K562 (cell line): ENCODE measurements around the gene ALOX12B. TPM values are rescaled to one million over a fixed set of nuclear protein-coding genes. Genes with fewer than 3 reads are reported as not detected.

Source experiments
- ATAC-seq: fragments of 200-7000 bp; cut with Tn5 transposase; 3 replicates; pipeline ENCODE4 v1.9.1; 2020; ENCODE audit warnings: moderate library complexity
- BruUV-seq: library from RNA; stranded (reverse); fragments of 400-500 nt; replicated peaks from 2 replicates; lab custom pipeline; 2021; lab: Mats Ljungman, UMichigan
- CTCF ChIA-PET: fragments of 300-600 bp; formaldehyde crosslinking; extraction: SDS; loops from one replicate; lab custom pipeline; 2021; ENCODE audit warnings: low intra/inter-chr PET ratio; lab: Yijun Ruan, JAX
- POLR2A ChIA-PET: fragments of 300-600, 350-650 bp; sonication (Branson Sonifier 250); formaldehyde crosslinking; extraction: SDS; loops from one replicate; lab custom pipeline; 2021; ENCODE audit warnings: antibody characterized with exemption, inconsistent platforms; lab: Yijun Ruan, JAX
- DNase-seq, 4 experiments: peaks; one replicate each; pipeline versions ENCODE4 v3.0.0 to v3.0.0-alpha.2; 2011 to 2018; ENCODE audit warnings: low spot score in 3 of 4, mixed read lengths in 3 of 4; ENCODE audit errors: extremely low read depth in 1 of 4
- FAIRE-seq: peaks from 2 replicates; lab custom pipeline; 2011; peaks lifted over from hg19 to GRCh38; lab: Jason Lieb, UNC
- H2AFZ ChIP-seq: 2 replicates; pipeline ENCODE4 v1.6.0; 2011; ENCODE audit warnings: low read depth, low read length, control low read depth, inconsistent platforms
- H3K27ac ChIP-seq: fragments of 200-600 bp; 3 replicates; pipeline ENCODE4 v1.8.0; 2011; ENCODE audit warnings: low read depth, mild to moderate bottlenecking, control low read depth, inconsistent platforms, low read length, moderate library complexity, mixed read lengths; ENCODE audit errors: extremely low read depth
- H3K27me3 ChIP-seq, 2 experiments: fragments of 300-600 bp in 1 of 2; 2 replicates in 1 of 2; 3 replicates in 1 of 2; pipeline versions ENCODE4 v1.6.0 to v1.8.0; 2011; ENCODE audit warnings: inconsistent platforms in 2 of 2, low read length in 2 of 2, mild to moderate bottlenecking in 1 of 2, mixed read lengths in 1 of 2, moderate library complexity in 1 of 2; ENCODE audit not compliant: control insufficient read depth in 2 of 2, insufficient read depth in 2 of 2
- H3K36me3 ChIP-seq: fragments of 300-600 bp; 3 replicates; pipeline ENCODE4 v1.8.0; 2011; ENCODE audit warnings: mild to moderate bottlenecking, low read length, inconsistent platforms; ENCODE audit not compliant: control insufficient read depth, insufficient read depth
- H3K4me1 ChIP-seq, 2 experiments: fragments of 200-600 bp in 1 of 2; replicated peaks in 1 of 2; 2 replicates in 1 of 2; 3 replicates in 1 of 2; pipeline versions ENCODE4 v1.5.1 to v1.8.0; 2011; ENCODE audit warnings: inconsistent platforms in 2 of 2, low read length in 2 of 2, mild to moderate bottlenecking in 1 of 2, mixed read lengths in 1 of 2, moderate library complexity in 1 of 2; ENCODE audit not compliant: control insufficient read depth in 2 of 2, insufficient read depth in 2 of 2
- H3K4me2 ChIP-seq: 2 replicates; pipeline ENCODE4 v1.6.1; 2011; ENCODE audit warnings: low read length, control low read depth, inconsistent platforms, mixed read lengths; ENCODE audit not compliant: insufficient read depth
- H3K4me3 ChIP-seq: fragments of 200-600 bp; sonication (generic), shearing (Covaris generic); 2 replicates; pipeline ENCODE4 v1.5.1; 2016; ENCODE audit warnings: control low read depth, inconsistent platforms
- H3K79me2 ChIP-seq: fragments of 200-600 bp; 3 replicates; pipeline ENCODE4 v1.8.0; 2011; ENCODE audit warnings: low read length, inconsistent platforms; ENCODE audit not compliant: control insufficient read depth, insufficient read depth
- H3K9ac ChIP-seq, 2 experiments: 2 replicates each; pipeline versions ENCODE4 v1.6.0 to v1.6.1; 2011; ENCODE audit warnings: low read depth in 2 of 2, low read length in 2 of 2, control low read depth in 1 of 2, inconsistent platforms in 1 of 2, mild to moderate bottlenecking in 1 of 2, mixed read lengths in 1 of 2; ENCODE audit not compliant: insufficient read depth in 1 of 2
- H3K9me1 ChIP-seq: one replicate; pipeline ENCODE4 v1.6.0; 2011; ENCODE audit warnings: inconsistent platforms, mild to moderate bottlenecking, low read length, moderate library complexity; ENCODE audit not compliant: control insufficient read depth, insufficient read depth
- H3K9me3 ChIP-seq: replicated peaks from 2 replicates; pipeline ENCODE4 v1.5.1; 2011; ENCODE audit warnings: low read depth, low read length, inconsistent platforms; ENCODE audit not compliant: control insufficient read depth, insufficient read depth
- H4K20me1 ChIP-seq: replicated peaks from 2 replicates; pipeline ENCODE4 v1.6.1; 2011; ENCODE audit warnings: low read length, inconsistent platforms, mixed read lengths; ENCODE audit not compliant: control insufficient read depth, insufficient read depth
- ARNT ChIP-seq, 2 experiments: fragments of 450-650 bp; IDR thresholded peaks; 2 replicates each; pipeline ENCODE4 v1.6.1; 2016; ENCODE audit warnings: mild to moderate bottlenecking in 1 of 2
- BCOR ChIP-seq: fragments of 450-650 bp; IDR thresholded peaks from 2 replicates; pipeline ENCODE4 v1.6.1; 2016
- CBX3 ChIP-seq, 2 experiments: IDR thresholded peaks; 1 replicate in 1 of 2; 2 replicates in 1 of 2; pipeline ENCODE4 v1.6.1; 2012; ENCODE audit warnings: inconsistent platforms in 2 of 2, low read length in 2 of 2, borderline replicate concordance in 1 of 2, control low read depth in 1 of 2
- CHD1 ChIP-seq: fragments of 200-600 bp; sonication (generic); IDR thresholded peaks from one replicate; pipeline ENCODE4 v1.6.1; 2012; ENCODE audit warnings: mild to moderate bottlenecking, moderate library complexity, low read length, inconsistent platforms
- EWSR1 ChIP-seq: fragments of 450-650 bp; IDR thresholded peaks from 2 replicates; pipeline ENCODE4 v1.6.1; 2018; ENCODE audit warnings: borderline replicate concordance, mild to moderate bottlenecking, low read depth, moderate library complexity; ENCODE audit not compliant: partially characterized antibody
- FOXJ2 ChIP-seq: fragments of 200-800 bp; sonication (Bioruptor generic); IDR thresholded peaks from 2 replicates; pipeline ENCODE4 v1.6.1; 2016; ENCODE audit warnings: missing genetic modification characterization, missing compliant biosample characterization
- HSF4 ChIP-seq: fragments of 250-450 bp; sonication (Bioruptor Pico); IDR thresholded peaks from 2 replicates; pipeline ENCODE4 v2.1.2; 2022; ENCODE audit warnings: mild to moderate bottlenecking, moderate library complexity, borderline replicate concordance
- ILF3 ChIP-seq: fragments of 450-650 bp; IDR thresholded peaks from 2 replicates; pipeline ENCODE4 v1.6.1; 2018; ENCODE audit warnings: antibody characterized with exemption, mild to moderate bottlenecking, moderate library complexity, borderline replicate concordance
- LEF1 ChIP-seq: fragments of 450-650 bp; IDR thresholded peaks from 2 replicates; pipeline ENCODE4 v1.6.1; 2016; ENCODE audit warnings: mild to moderate bottlenecking
- PHB ChIP-seq: fragments of 250-450 bp; sonication (Bioruptor Pico); IDR thresholded peaks from 2 replicates; pipeline ENCODE4 v1.5.0; 2021
- TCF3 ChIP-seq: sonication (generic); formaldehyde crosslinking; IDR thresholded peaks from 2 replicates; pipeline ENCODE4 v1.4.0; 2020; ENCODE audit warnings: mild to moderate bottlenecking, missing genetic modification reagents
- XRCC4 ChIP-seq: IDR thresholded peaks from one replicate; pipeline ENCODE4 v1.6.1; 2011; ENCODE audit not compliant: insufficient read depth, insufficient read length; ENCODE audit errors: extremely low read depth
- WGBS: fragments of 100-300 bp; shearing (Covaris generic); methylation state at CpG from one replicate; pipeline ENCODE4 v1.1.6; 2016; ENCODE audit warnings: low coverage, mixed read lengths; ENCODE audit not compliant: insufficient coverage; ENCODE audit errors: missing lambda C conversion rate; 5-methylcytosine and 5-hydroxymethylcytosine counted together
- in situ Hi-C: fragments of 300-500 bp; cut with MboI; formaldehyde crosslinking; loops from 4 replicates; pipeline ENCODE4 v1.15.0; 2018; ENCODE audit warnings: inconsistent platforms, mixed read lengths
- intact Hi-C: fragments of 100-400 bp; cut with micrococcal nuclease; formaldehyde crosslinking; loops from 2 replicates; pipeline ENCODE4 v1.14.2; 2022
- polyA plus RNA-seq, 8 experiments: library from polyadenylated mRNA; depleted of rRNA in 4 of 8; stranded (reverse) in 5 of 8; unstranded in 3 of 8; fragments of >200 nt; fragmentation: Nextera tagmentation in 2 of 8; fragmentation: Illumina TruSeq in 1 of 8; extraction: Ambion mirVana in 2 of 8; extraction: Trizol in 1 of 8; gene quantifications; 2 replicates each; pipeline versions ENCODE4 v1.2.1 to v1.2.3, GENCODE V29; 2011 to 2014; ENCODE audit warnings: inconsistent platforms in 1 of 8, missing spikeins in 1 of 8
- total RNA-seq, 7 experiments: library from RNA; depleted of rRNA in 6 of 7; stranded (reverse); fragments of >200 nt in 6 of 7; fragmentation: Illumina TruSeq in 2 of 7; extraction: Trizol in 2 of 7; gene quantifications; 2 replicates each; pipeline versions ENCODE4 v1.2.1 to v1.2.3, GENCODE V29; 2011 to 2021; ENCODE audit warnings: low replicate concordance in 1 of 7
- TF ChIP-seq, protein P1 (sequence below): fragments of 250-450 bp; sonication (Bioruptor Pico); IDR thresholded peaks from 2 replicates; pipeline ENCODE4 v1.5.0; 2021
- TF ChIP-seq, protein P2 (sequence below), 2 experiments: fragments of 450-650 bp; IDR thresholded peaks; 2 replicates each; pipeline ENCODE4 v1.6.1; 2016; ENCODE audit warnings: mild to moderate bottlenecking in 2 of 2, borderline replicate concordance in 1 of 2, low read depth in 1 of 2, moderate library complexity in 1 of 2

ALOX12B gene
- total and polyA plus RNA-seq, 9 of the 15 experiments (the other 6 are each of a cell fraction or from before 2014, with no cell fraction given) = not detected

DNA sequence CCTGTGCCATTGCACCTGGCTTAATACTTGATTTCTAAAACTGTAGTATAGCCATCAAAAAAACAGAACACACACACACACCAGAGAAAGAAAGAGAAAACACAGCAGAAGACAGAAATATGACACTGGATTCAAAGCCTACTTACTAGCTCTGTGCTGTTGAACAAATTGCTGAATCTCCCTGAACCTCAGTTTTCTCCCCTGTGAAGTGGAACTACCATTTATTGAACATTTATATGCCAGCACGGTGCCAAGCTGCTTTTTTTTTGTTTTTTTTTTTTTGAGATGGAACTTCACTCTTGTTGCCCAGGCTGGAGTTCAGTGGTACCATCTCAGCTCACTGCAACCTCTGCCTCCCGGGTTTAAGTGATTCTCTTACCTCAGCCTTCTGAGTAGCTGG lies 13.2 kb upstream of the ALOX12B start:
- FAIRE-seq = no peak
- ATAC-seq = no peak
- H2AFZ ChIP-seq = no peak overlapping the region
- WGBS = 35% methylated on average over 2 of the region's 2 CpGs
- DNase-seq = no peak
- H3K9ac ChIP-seq = no peak overlapping the region
- H3K9me1 ChIP-seq = no peaks in the 10 kb centered on the region
- H3K9me3 ChIP-seq = no peaks in the 10 kb centered on the region
- peaks cover 0 to under 1% of the 10 kb centered on the region in 2 experiments; a peak in 2 of 5 replicates for H3K4me1 ChIP-seq
- BruUV-seq = no TSS peak
- no peaks in the 10 kb centered on the region for H3K27me3 ChIP-seq
- CTCF ChIA-PET = no interaction called here
- no peaks in the 10 kb centered on the region for H3K79me2 ChIP-seq
- H3K36me3 ChIP-seq = no peaks in the 10 kb centered on the region
- intact Hi-C loops (no loop called here), in situ Hi-C loops (no loop called here)
- H4K20me1 ChIP-seq = no peaks in the 10 kb centered on the region
- H3K4me2 ChIP-seq = no peak overlapping the region
- POLR2A ChIA-PET = interaction anchor here (0.9 kb wide), 1 partner anchor 9 kb away, joined by 6 read pairs; no protein-coding TSS in a partner anchor
- no peak overlapping the region for H3K27ac ChIP-seq
- H3K4me3 ChIP-seq = no peak overlapping the region
- TF ChIP-seq LEF1 (no peak), PHB (CRISPR knock-in tag) (no peak), TCF3 (CRISPR knock-in tag) (no peak), CHD1 (no peak), HSF4 (no peak), ARNT (IDR thresholded peaks at IDR 0.05) (no peak), FOXJ2 (tag) (no peak), XRCC4 (no peak), CBX3 (IDR thresholded peaks at IDR 0.05; ENCODE audit: borderline replicate concordance in 1 of 2, low read length in 2 of 2) (no peak), EWSR1 (no peak), BCOR (no peak), ILF3 (no peak)
- TF ChIP-seq, protein P1, sequence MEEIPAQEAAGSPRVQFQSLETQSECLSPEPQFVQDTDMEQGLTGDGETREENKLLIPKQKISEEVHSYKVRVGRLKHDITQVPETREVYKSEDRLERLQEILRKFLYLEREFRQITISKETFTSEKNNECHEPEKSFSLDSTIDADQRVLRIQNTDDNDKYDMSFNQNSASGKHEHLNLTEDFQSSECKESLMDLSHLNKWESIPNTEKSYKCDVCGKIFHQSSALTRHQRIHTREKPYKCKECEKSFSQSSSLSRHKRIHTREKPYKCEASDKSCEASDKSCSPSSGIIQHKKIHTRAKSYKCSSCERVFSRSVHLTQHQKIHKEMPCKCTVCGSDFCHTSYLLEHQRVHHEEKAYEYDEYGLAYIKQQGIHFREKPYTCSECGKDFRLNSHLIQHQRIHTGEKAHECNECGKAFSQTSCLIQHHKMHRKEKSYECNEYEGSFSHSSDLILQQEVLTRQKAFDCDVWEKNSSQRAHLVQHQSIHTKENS (CRISPR knock-in tag) = no peak
- TF ChIP-seq, protein P2, sequence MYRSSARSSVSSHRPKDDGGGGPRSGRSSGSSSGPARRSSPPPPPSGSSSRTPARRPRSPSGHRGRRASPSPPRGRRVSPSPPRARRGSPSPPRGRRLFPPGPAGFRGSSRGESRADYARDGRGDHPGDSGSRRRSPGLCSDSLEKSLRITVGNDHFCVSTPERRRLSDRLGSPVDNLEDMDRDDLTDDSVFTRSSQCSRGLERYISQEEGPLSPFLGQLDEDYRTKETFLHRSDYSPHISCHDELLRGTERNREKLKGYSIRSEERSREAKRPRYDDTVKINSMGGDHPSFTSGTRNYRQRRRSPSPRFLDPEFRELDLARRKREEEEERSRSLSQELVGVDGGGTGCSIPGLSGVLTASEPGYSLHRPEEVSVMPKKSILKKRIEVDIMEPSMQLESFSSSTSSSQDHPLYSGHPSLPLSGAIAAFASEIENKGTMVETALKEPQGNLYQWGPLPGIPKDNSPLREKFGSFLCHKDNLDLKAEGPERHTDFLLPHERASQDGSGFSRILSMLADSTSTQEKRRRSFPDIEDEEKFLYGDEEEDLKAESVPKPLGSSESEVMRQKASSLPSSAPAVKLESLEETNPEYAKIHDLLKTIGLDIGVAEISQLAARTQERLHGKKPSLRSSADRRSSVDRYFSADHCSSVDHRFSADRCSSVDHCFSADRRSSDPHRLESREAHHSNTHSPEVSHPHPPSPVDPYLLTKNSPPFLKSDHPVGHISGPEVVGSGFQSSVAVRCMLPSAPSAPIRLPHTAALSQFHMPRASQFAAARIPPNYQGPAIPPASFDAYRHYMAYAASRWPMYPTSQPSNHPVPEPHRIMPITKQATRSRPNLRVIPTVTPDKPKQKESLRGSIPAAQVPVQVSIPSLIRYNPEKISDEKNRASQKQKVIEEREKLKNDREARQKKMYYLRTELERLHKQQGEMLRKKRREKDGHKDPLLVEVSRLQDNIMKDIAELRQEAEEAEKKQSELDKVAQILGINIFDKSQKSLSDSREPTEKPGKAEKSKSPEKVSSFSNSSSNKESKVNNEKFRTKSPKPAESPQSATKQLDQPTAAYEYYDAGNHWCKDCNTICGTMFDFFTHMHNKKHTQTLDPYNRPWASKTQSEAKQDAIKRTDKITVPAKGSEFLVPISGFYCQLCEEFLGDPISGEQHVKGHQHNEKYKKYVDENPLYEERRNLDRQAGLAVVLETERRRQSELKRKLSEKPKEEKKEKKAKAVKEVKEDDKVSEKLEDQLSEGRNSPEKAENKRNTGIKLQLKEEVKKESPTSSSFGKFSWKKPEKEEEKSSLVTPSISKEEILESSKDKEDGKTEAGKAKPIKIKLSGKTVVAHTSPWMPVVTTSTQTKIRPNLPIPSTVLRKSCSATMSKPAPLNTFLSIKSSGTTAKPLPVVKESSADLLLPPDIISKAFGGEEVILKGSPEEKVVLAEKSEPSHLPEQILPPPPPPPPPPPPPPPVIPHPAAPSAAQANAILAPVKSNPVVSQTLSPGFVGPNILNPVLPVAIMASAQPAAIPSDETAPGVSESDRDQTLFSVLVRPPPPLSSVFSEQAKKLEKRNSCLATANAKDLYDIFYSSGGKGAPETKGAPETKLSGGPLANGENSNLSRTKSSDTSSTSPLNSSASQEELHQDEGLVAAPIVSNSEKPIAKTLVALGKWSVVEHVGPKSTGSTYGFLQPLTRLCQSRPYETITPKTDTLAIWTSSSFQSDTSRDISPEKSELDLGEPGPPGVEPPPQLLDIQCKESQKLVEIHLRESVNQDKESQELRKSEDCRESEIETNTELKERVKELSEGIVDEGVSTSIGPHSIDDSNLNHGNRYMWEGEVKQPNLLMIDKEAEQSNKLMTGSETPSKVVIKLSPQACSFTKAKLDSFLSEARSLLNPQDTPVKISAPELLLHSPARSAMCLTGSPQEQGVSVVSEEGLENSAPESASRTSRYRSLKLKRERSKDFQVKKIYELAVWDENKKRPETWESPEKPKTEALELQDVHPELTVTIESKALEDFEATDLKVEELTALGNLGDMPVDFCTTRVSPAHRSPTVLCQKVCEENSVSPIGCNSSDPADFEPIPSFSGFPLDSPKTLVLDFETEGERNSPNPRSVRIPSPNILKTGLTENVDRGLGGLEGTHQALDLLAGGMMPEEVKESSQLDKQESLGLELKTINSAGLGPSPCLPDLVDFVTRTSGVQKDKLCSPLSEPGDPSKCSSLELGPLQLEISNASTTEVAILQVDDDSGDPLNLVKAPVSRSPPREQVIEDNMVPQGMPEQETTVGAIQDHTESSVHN (IDR thresholded peaks at IDR 0.05; ENCODE audit: borderline replicate concordance in 1 of 2, low read depth in 1 of 2) = no peak
